ENCODE data around the gene HSD17B2. TPM values are rescaled to one million over a fixed set of nuclear protein-coding genes. Genes with fewer than 3 reads are reported as not detected.

Gene HSD17B2
- total RNA-seq, 1 donor, result not detected

GRCh38 chr16:82017911-82018568 lies 17.0 kb upstream of the HSD17B2 start:
- TF ChIP-seq CTCF (IDR thresholded peaks at IDR 0.05; ENCODE audit: extremely low read depth, low read depth, low read length), result no peak
- no peak overlapping the region for H3K4me3 ChIP-seq (ENCODE audit: insufficient read depth, low read length)
- no peaks in the 10 kb centered on the region for H3K36me3 ChIP-seq (ENCODE audit: insufficient read depth, low read length)
- H3K79me2 ChIP-seq (ENCODE audit: insufficient read depth, low read length), result no peaks in the 10 kb centered on the region
- H3K9me3 ChIP-seq (ENCODE audit: low read depth, low read length), result no peaks in the 10 kb centered on the region
- no peaks in the 10 kb centered on the region for H4K20me1 ChIP-seq (ENCODE audit: insufficient read depth, low read length)
- DNase-seq (ENCODE audit: insufficient read length, low spot score, missing footprints), result no peak
- peaks cover 10% of the 10 kb centered on the region for H3K27me3 ChIP-seq (ENCODE audit: insufficient read depth, low read length)
- no peak overlapping the region for H2AFZ ChIP-seq (ENCODE audit: low read length)
- peaks cover 4% of the 10 kb centered on the region for H3K4me1 ChIP-seq (ENCODE audit: insufficient read depth, low read length)
- no peak overlapping the region for H3K4me2 ChIP-seq (ENCODE audit: insufficient read depth, low read length)
- H3K27ac ChIP-seq (ENCODE audit: low read depth, low read length), result no peak overlapping the region

GRCh38 chr16:82019535-82019934 lies 15.5 kb upstream of the HSD17B2 start:
- no peaks in the 10 kb centered on the region for H3K36me3 ChIP-seq (ENCODE audit: insufficient read depth, low read length)
- no peak for TF ChIP-seq CTCF (IDR thresholded peaks at IDR 0.05; ENCODE audit: extremely low read depth, low read depth, low read length)
- no peak overlapping the region for H3K4me3 ChIP-seq (ENCODE audit: insufficient read depth, low read length)
- H3K27me3 ChIP-seq (ENCODE audit: insufficient read depth, low read length), result peaks cover 10% of the 10 kb centered on the region
- H3K4me2 ChIP-seq (ENCODE audit: insufficient read depth, low read length), result no peak overlapping the region
- no peak overlapping the region for H2AFZ ChIP-seq (ENCODE audit: low read length)
- DNase-seq (ENCODE audit: insufficient read length, low spot score, missing footprints), result no peak
- no peaks in the 10 kb centered on the region for H3K9me3 ChIP-seq (ENCODE audit: low read depth, low read length)
- H4K20me1 ChIP-seq (ENCODE audit: insufficient read depth, low read length), result no peaks in the 10 kb centered on the region
- no peaks in the 10 kb centered on the region for H3K79me2 ChIP-seq (ENCODE audit: insufficient read depth, low read length)
- no peak overlapping the region for H3K27ac ChIP-seq (ENCODE audit: low read depth, low read length)
- H3K4me1 ChIP-seq (ENCODE audit: insufficient read depth, low read length), result peaks cover 4% of the 10 kb centered on the region

- Histone ChIP-seq H3K36me3 (ENCODE audit: insufficient read depth, low read length) (no peaks in the 10 kb centered on the region), H2AFZ (ENCODE audit: low read length) (no peak overlapping the region), H3K9me3 (ENCODE audit: low read depth, low read length) (no peaks in the 10 kb centered on the region)
Observed at GRCh38 chr16:82020051-82020450, 15.0 kb upstream of the HSD17B2 start.

GRCh38 chr16:82023206-82023605 lies 11.8 kb upstream of the HSD17B2 start:
- Histone ChIP-seq H3K4me2 (ENCODE audit: insufficient read depth, low read length) (no peak overlapping the region), H3K27ac (ENCODE audit: low read depth, low read length) (no peak overlapping the region), H3K36me3 (ENCODE audit: insufficient read depth, low read length) (no peaks in the 10 kb centered on the region), H4K20me1 (ENCODE audit: insufficient read depth, low read length) (no peaks in the 10 kb centered on the region), H2AFZ (ENCODE audit: low read length) (no peak overlapping the region), H3K27me3 (ENCODE audit: insufficient read depth, low read length) (peaks cover 13% of the 10 kb centered on the region), H3K79me2 (ENCODE audit: insufficient read depth, low read length) (no peaks in the 10 kb centered on the region), H3K4me1 (ENCODE audit: insufficient read depth, low read length) (no peaks in the 10 kb centered on the region), H3K4me3 (ENCODE audit: insufficient read depth, low read length) (no peak overlapping the region), H3K9me3 (ENCODE audit: low read depth, low read length) (no peaks in the 10 kb centered on the region)
- DNase-seq (ENCODE audit: insufficient read length, low spot score, missing footprints), result no peak
- no peak for TF ChIP-seq CTCF (IDR thresholded peaks at IDR 0.05; ENCODE audit: extremely low read depth, low read depth, low read length)

More at GRCh38 chr16:82020051-82020450, 15.0 kb upstream of the HSD17B2 start:
- Histone ChIP-seq H3K79me2 (ENCODE audit: insufficient read depth, low read length) (no peaks in the 10 kb centered on the region), H3K27ac (ENCODE audit: low read depth, low read length) (no peak overlapping the region), H3K27me3 (ENCODE audit: insufficient read depth, low read length) (peaks cover 10% of the 10 kb centered on the region), H3K4me3 (ENCODE audit: insufficient read depth, low read length) (no peak overlapping the region), H3K4me2 (ENCODE audit: insufficient read depth, low read length) (no peak overlapping the region), H4K20me1 (ENCODE audit: insufficient read depth, low read length) (no peaks in the 10 kb centered on the region), H3K4me1 (ENCODE audit: insufficient read depth, low read length) (peaks cover 4% of the 10 kb centered on the region)
- DNase-seq (ENCODE audit: insufficient read length, low spot score, missing footprints), result no peak
- no peak for TF ChIP-seq CTCF (IDR thresholded peaks at IDR 0.05; ENCODE audit: extremely low read depth, low read depth, low read length)
